ENCODE measurements around the gene MAST3.

MAST3 gene

GRCh38 chr19:18122860-18123795 is 25.6 kb downstream of the MAST3 start:
- TF ChIP-seq CTCF (conservative IDR thresholded peaks at IDR 0.05; ENCODE audit: low read depth, low read length), result no peak
- DNase-seq (ENCODE audit: low read depth), result no peak
- no peak overlapping the region for H3K4me3 ChIP-seq (ENCODE audit: low read length)

- no peak overlapping the region for H3K4me3 ChIP-seq (ENCODE audit: low read length)
- DNase-seq (ENCODE audit: low read depth), result no peak
- no peak for TF ChIP-seq CTCF (conservative IDR thresholded peaks at IDR 0.05; ENCODE audit: low read depth, low read length)
These were observed 26.2 kb downstream of the MAST3 start for GRCh38 chr19:18123819-18124218.

GRCh38 chr19:18126097-18126496 is 28.5 kb downstream of the MAST3 start:
- H3K4me3 ChIP-seq (ENCODE audit: low read length), result no peak overlapping the region
- no peak for DNase-seq (ENCODE audit: low read depth)
- TF ChIP-seq CTCF (conservative IDR thresholded peaks at IDR 0.05; ENCODE audit: low read depth, low read length), result no peak

GRCh38 chr19:18128044-18128443 is 30.5 kb downstream of the MAST3 start:
- no peak for DNase-seq (ENCODE audit: low read depth)

GRCh38 chr19:18128805-18129204 is 31.2 kb downstream of the MAST3 start:
- no peak for DNase-seq (ENCODE audit: low read depth)
- no peak overlapping the region for H3K4me3 ChIP-seq (ENCODE audit: low read length)
- TF ChIP-seq CTCF (conservative IDR thresholded peaks at IDR 0.05; ENCODE audit: low read depth, low read length), result no peak

More at GRCh38 chr19:18128044-18128443, 30.5 kb downstream of the MAST3 start:
- H3K4me3 ChIP-seq (ENCODE audit: low read length), result no peak overlapping the region
- TF ChIP-seq CTCF (conservative IDR thresholded peaks at IDR 0.05; ENCODE audit: low read depth, low read length), result no peak

GRCh38 chr19:18130523-18131242 is 33.1 kb downstream of the MAST3 start:
- H3K4me3 ChIP-seq (ENCODE audit: low read length), result no peak overlapping the region
- no peak for TF ChIP-seq CTCF (conservative IDR thresholded peaks at IDR 0.05; ENCODE audit: low read depth, low read length)

More at GRCh38 chr19:18130523-18131242, 33.1 kb downstream of the MAST3 start:
- no peak for DNase-seq (ENCODE audit: low read depth)

Measured in retinal pigment epithelial cell (primary cell).